ENCODE data around the gene ANGEL1.

The ANGEL1 gene, protein sequence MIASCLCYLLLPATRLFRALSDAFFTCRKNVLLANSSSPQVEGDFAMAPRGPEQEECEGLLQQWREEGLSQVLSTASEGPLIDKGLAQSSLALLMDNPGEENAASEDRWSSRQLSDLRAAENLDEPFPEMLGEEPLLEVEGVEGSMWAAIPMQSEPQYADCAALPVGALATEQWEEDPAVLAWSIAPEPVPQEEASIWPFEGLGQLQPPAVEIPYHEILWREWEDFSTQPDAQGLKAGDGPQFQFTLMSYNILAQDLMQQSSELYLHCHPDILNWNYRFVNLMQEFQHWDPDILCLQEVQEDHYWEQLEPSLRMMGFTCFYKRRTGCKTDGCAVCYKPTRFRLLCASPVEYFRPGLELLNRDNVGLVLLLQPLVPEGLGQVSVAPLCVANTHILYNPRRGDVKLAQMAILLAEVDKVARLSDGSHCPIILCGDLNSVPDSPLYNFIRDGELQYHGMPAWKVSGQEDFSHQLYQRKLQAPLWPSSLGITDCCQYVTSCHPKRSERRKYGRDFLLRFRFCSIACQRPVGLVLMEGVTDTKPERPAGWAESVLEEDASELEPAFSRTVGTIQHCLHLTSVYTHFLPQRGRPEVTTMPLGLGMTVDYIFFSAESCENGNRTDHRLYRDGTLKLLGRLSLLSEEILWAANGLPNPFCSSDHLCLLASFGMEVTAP

DNA sequence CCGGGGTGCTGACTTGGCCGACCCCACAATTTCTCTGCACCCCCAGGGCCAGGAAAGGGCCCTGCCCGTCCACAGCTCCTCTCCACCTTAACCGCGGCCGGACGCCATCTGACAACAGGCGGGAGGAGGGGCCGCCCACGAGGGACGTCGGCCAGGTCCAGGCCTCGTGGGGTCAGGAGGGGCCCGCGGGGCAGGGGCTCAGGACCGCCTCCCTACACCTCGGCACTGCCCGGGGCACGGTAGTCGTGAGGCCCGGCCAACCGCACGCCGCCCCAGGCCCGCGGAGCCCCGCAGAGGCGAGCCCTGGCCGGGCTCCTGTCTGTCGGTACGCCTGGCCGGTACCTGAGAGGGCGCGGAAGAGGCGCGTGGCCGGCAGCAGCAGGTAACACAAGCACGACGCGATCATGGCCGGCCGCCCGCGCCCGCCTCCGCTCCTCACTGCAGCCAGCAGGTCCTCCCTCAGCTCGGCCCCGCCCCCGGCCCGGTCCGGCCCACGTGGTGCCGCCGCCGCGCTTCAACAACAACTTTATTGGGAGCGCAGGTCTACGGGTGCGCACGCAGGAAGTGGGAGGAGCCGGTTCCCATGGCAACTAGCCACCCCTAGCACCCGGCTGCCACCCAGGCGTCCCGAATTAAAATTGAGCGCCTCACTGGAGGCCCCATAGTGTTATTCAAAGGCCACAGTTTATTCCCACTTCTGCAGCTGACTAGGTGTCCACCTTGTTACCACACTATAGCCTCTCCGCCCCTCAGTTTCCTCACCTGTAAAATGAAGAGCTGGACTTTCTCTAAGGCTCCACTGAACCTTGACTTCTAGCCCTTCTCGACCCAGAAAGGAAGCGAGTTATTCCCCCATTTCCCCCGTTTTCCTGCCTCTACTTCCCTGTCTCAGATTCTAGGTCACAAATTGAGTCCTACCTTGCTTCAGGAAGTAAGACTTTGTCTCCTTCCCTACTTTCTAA lies at the start of gene ANGEL1:
TSS of gene ANGEL1 (minus strand) at position 461 of the 962 bp plus-strand sequence. CDS start at position 406, 55 bp downstream.
- peak; percentile 68 to 96 (median 90) for DNase-seq

DNA sequence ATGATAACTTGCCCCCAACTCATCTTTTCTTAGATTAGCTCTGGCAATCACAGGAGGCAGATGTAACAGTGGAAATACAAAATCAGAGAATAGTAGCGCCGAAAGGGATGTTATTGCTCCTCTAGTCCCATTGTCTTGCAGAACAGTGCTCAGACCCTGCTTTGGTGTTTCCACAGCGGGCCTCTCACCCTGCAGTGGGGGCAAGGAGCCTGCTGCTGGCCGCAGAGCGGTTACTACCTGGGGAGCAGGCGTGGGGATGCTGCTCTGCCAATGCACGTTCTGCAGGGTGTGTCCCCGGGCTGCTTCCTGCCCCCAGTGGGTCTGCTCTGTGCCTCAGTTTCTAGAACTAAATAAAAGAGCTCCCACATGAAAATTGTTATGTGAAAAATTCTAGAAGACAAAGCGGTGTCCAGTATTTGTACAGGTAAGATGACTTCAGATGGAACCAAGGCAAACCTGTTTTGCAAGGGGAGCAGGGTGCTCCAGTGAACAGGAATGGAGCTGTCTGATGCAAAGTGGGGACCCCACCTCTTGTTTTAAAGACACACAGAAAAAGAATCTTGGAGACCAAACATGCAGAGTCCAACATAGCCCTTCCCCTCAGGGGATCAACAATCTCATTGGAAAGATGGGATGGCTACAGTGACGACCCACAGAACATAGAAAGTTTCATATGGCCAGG lies 49.0 kb upstream of the ANGEL1 start:
- DNase-seq = no peak

DNA sequence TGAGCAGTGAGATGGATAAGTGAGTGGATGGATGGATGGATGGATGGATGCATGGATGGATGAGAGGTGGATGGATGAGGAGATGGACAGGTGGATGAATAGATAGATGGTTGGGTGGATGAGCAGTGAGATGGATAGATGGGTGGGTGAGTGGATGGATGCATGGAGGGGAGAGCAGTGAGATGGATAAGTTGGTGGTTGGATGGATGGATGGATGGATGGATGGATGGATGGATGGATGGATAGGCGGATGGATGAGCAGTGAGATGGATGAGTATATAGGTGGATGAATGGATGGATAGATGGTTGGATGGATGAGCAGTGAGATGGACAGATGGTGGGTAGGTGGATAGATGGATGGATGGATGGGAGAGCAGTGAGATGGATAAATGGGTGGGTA lies 44.1 kb upstream of the ANGEL1 start:
- no peak for DNase-seq

GRCh38 chr14:76855066-76855465 lies 42.4 kb upstream of the ANGEL1 start:
- peak in 2 of 51 donors; percentile 12 to 30 for DNase-seq

DNA sequence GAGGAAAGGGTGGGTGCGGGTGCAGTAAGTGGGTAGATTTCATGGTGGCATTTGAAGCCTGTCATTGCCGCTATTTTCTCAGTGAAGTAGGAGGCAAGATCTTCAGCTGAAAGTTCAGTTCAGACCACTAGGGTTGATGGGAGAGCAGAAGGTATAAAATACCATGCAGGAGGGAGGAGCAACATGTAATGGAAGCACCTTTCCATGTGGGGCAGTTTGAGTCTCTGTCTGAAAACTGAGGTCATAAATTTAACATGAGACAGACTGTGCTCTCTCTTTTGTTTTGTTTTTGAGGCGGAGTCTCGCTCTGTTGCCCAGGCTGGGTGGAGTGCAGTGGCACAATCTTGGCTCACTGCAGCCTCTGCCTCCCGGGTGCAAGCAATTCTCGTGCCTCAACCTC lies 36.2 kb upstream of the ANGEL1 start:
- DNase-seq = no peak

GRCh38 chr14:76846331-76847047 lies 33.8 kb upstream of the ANGEL1 start:
- DNase-seq = no peak

DNA sequence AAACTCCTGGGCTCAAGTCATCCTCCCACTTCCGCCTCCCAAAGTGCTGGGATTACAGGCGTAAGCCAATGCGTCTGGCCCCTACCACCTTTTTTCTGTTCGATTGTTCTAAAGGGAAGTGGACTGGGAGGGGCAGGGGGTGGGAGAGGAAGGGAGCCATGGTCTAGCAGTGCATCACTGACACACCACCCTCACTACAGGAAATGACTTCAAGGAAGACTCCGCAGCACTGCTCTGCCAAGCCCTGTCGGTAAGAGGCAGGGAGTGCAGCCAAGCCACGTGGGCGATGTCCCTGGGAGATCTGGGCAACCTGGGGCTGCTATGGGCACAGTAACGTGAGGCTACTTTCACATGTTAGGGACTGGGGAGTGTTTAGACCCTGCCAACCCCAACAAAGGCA lies 31.5 kb upstream of the ANGEL1 start:
- DNase-seq = peak in 21 of 51 donors; percentile 12 to 55 (median 29)

DNA sequence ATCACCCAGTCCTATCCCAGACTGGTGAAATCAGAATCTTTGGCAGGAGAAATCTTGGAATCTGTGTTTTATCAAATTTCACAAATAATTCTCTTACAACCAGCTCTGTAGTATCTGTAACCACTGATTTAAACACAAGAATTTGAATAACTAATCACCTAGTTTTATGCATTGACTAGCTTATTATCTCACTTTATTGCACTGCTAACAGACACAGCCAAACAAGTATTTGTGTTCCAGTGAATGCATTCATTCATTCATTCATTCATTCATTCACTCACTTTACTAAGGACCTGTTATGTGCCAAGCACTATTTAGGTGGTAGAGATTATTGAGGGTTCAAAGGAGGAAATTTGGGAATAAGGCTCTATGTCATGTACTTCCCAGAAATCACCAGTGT lies 29.7 kb upstream of the ANGEL1 start:
- DNase-seq = no peak

DNA sequence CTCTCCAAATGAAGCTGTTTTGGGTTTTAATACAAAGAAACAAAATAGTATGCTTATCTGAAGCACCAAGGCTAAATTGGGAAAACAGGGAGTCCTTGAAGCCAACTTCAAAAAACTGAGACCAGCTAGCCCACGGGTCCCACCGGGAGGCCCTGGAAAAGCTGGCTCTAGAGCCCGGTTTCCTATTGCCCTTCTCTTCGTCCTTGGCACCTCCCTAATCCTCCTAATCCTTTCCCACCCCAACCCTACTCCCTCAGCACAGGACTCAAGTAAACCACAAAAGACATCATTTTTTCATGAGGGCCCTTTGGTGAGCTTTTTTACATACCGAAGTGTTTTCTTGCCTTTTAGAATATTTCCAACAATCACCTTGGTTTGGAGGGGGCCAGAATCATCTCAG lies 24.8 kb upstream of the ANGEL1 start:
- DNase-seq = no peak

DNA sequence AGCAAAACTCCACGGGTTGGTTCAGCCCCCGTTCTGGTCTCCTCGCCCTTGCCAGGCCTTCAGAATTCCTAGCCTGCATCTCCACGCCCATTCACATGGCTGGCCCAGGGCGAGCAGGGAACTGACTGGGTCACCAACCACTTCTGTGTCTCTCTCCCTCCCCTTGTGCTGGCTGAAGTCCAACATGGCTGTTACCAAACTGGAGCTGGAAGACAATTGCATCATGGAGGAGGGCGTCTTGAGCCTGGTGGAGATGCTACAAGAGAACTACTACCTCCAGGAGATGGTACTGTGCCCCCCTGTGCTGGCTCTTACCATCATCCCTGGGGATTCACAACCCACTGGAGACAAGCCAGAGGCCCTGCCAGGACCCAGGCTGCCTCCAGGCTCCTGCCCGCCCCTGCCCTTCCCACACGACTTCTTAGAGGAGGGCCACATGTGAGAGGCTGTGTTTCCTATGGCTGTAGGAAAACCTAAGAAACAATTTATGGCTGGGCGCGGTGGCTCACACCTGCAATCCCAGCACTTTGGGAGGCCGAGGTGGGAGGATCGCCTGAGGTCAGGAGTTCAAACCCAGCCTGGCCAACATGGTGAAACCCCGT lies 23.4 kb upstream of the ANGEL1 start:
- DNase-seq = peak in 5 of 51 donors; percentile 2 to 31 (median 28)

GRCh38 chr14:76834241-76834661 lies 21.6 kb upstream of the ANGEL1 start:
- no peak for DNase-seq

DNA sequence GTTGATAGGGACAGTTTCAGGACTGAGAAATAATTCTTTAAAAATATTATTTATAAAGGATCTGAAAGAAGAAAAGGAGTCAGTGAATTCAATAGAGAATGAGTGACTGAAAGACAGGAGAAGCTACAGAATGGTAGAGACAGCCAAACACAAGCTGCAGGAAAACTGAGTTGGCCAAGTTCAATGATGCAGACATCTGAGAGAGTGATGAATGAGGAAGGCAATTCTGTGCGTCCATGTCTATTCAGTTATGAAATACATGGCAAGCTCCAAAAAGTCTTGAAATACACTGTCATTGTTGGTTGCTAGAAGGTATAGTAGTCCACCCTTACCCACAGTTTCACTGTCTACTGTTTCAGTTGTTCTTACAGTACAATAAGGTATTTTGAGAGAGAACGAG lies 20.3 kb upstream of the ANGEL1 start:
- no peak for DNase-seq

DNA sequence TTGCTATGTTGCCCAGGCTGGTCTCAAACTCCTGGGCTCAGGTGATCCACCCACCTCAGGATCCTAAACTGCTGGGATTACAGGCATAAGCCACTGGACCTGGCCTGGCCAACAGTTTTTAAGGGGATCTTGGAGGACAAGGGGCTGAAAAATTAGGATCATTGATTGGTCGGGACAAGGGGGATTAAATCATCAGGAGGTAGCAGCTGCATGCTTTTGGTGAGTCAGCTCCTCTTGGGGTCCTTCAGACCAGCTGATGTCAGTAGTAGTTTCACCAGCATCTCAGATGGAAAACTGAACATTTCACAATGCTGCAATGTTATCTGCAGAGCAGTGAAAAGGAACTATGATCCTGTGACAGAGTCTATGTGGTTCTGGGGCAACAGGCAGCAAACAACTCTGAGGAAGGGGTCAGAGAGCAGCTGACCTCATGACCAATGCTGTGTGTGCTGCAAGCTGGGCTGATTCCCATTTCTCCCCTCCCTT lies 19.9 kb upstream of the ANGEL1 start:
- peak in 2 of 51 donors; percentile 2 to 27 for DNase-seq

DNA sequence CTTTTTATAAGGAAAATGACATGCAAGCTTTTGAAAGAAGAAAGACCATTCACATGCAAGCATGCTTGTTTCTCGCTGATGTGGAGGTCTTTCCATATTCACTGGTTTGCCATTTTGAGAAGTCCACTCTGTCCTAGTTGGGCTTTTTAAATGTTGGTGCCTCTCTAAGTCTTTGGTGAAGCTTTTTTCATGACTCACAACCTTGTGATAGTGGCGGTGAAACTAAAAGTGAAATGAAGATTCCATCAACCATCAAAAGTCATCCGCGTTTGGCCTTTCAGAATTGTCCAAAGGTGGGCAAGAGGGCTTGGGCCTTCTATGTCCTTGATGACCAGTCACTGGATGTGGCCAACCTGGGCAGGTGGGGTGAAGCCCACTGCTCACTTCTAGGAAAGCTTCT lies 17.9 kb upstream of the ANGEL1 start:
- DNase-seq = no peak

GRCh38 chr14:76829650-76830421 lies 17.2 kb upstream of the ANGEL1 start:
- peak in 50 of 51 donors; percentile 24 to 95 (median 77) for DNase-seq

DNA sequence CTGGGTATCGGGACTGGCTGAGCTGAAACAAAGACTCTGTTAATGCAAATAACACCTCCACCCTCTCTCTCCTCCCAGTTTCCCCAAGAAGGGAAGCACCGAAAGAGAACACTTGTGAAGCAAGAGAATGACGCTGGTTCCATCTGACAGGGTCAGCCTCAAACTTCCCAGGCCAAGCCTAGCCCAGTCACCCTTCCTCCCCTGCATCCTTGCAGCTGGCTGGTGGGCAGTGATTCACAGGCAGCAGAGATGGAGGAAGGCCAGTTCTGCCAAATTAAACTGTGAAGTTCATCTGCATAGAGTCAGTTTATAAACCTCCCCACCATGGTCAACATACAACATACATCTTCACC lies 16.3 kb upstream of the ANGEL1 start:
- DNase-seq = peak in 13 of 51 donors; percentile 10 to 65 (median 19)

DNA sequence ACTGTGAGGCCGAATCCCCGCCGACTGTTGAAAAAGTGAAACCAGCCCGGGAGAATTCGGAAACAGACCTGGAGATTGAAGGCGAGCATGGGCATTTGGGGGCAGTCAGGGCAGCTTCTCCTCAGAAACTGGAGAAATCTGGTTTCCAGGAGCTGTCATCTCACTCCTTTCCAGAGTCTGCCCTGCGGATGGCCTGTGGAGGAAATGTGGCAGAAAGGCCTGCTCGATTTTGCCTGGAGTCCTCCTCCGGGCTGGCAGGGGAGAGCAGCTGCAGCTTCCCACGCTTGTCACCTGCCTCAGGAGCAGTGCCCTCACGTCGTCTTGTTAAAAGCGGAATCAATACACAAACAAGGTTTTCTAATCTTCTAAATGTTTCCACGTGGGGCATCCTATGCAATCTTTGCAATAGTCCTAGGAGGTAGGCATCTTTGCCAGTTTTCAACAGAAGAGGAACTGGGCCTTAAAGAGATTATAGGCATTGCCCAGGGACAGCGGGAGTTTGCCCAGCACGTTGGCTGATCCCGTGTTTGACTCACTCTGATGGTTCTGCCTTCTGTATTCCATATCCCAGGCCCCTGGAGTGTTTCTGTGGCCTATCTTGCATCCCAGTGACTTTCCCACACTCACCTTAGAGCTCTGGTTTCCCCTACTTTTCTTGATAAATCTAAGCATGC lies 15.8 kb upstream of the ANGEL1 start:
- peak in 9 of 51 donors; percentile 12 to 49 (median 28) for DNase-seq

DNA sequence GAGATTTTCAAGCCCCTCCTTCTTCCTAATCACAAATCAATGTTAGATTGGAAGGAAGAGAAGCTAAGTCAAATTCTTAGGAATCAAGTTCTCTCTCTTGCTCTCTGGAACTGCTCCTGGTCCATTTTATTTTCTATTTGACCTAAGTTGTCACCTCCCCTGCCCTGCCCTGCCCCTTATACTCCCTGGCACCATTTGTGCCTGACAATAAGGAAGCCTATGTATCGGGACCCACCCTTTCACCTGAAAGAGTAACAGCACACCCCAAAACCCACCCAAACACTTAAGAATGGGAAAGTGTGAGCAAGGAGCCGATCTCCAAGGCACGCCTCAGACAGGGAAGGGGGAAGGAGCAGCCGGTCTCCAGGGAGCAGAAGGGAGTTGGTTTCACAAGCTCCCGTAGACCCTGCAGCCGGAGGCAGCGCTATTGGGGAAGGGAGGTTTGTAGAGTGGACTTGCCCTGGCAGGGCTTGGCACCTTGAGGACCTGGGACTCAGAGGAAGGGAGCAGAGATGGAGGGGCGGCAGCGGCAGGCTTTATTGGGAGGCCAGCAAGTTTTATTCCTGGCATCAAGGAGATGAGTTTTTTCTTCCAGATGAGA lies 15.1 kb upstream of the ANGEL1 start:
- DNase-seq = peak in 7 of 51 donors; percentile 9 to 20 (median 17)
